Karpas-422 (cell line): ENCODE results near the gene GCH1. TPM values are rescaled to one million over a fixed set of nuclear protein-coding genes. Genes with fewer than 3 reads are reported as not detected.
A peak's percentile ranks its signal among the peaks of the same experiment; 100 is the strongest.
"Not testable (repeated sequence)": the region's sequence is repeated elsewhere in the genome, so short reads cannot be mapped to it uniquely, and the experiment has no call there.

ENCODE experiments used
- DNase-seq: peaks from one replicate; pipeline ENCODE4 v3.0.0-alpha.2; 2015
- H2AFZ ChIP-seq: fragments of 200-600 bp; sonication (generic); 2 replicates; pipeline ENCODE4 v1.6.1; 2014; ENCODE audit warnings: antibody characterized with exemption, low read length, mixed read lengths
- H3K27ac ChIP-seq: fragments of 200-600 bp; sonication (generic); 2 replicates; pipeline ENCODE4 v1.5.1; 2014; ENCODE audit warnings: mild to moderate bottlenecking, low read length, moderate library complexity
- H3K27me3 ChIP-seq: fragments of 200-600 bp; sonication (generic); 2 replicates; pipeline ENCODE4 v1.6.1; 2014; ENCODE audit warnings: low read length, mixed read lengths
- H3K36me3 ChIP-seq: fragments of 200-600 bp; sonication (generic); 2 replicates; pipeline ENCODE4 v1.6.1; 2014; ENCODE audit warnings: low read length, mixed read lengths; ENCODE audit not compliant: insufficient read depth
- H3K4me1 ChIP-seq: fragments of 200-600 bp; sonication (generic); 2 replicates; pipeline ENCODE4 v1.6.1; 2014; ENCODE audit warnings: mild to moderate bottlenecking, low read length, mixed read lengths
- H3K4me2 ChIP-seq: fragments of 200-600 bp; sonication (generic); 2 replicates; pipeline ENCODE4 v1.6.1; 2014; ENCODE audit warnings: low read length, low read depth, mild to moderate bottlenecking; ENCODE audit not compliant: poor library complexity, severe bottlenecking
- H3K4me3 ChIP-seq: fragments of 200-600 bp; sonication (generic); 2 replicates; pipeline ENCODE4 v1.5.1; 2014; ENCODE audit warnings: mild to moderate bottlenecking, antibody characterized with exemption, low read length, mixed read lengths
- H3K79me2 ChIP-seq: fragments of 200-600 bp; sonication (generic); 2 replicates; pipeline ENCODE4 v1.6.1; 2014; ENCODE audit warnings: mild to moderate bottlenecking, low read length, mixed read lengths
- H3K9ac ChIP-seq: fragments of 200-600 bp; sonication (generic); 2 replicates; pipeline ENCODE4 v1.6.0; 2014; ENCODE audit warnings: low read length
- H3K9me2 ChIP-seq: fragments of 200-600 bp; sonication (generic), shearing (Covaris generic); replicated peaks from 2 replicates; pipeline ENCODE4 v1.6.0; 2014; ENCODE audit warnings: mild to moderate bottlenecking, low read length, moderate library complexity; ENCODE audit not compliant: insufficient read depth
- H3K9me3 ChIP-seq: fragments of 300-700, 200-600 bp; sonication (generic); 2 replicates; pipeline ENCODE4 v1.6.1; 2014; ENCODE audit warnings: low read length, mixed read lengths
- H4K20me1 ChIP-seq: fragments of 200-600 bp; sonication (generic); 2 replicates; pipeline ENCODE4 v1.6.1; 2014; ENCODE audit warnings: mild to moderate bottlenecking, antibody characterized with exemption, low read length, low read depth; ENCODE audit not compliant: insufficient read depth
- total RNA-seq: library from RNA; depleted of rRNA; stranded (reverse); fragments of >200 nt; shearing (Covaris generic); gene quantifications from 2 replicates; pipeline ENCODE4 v1.2.3, GENCODE V29; 2014; ENCODE audit warnings: low replicate concordance

GCH1 gene
- total RNA-seq, 1 experiment from 2014 or later, result 174 TPM

DNA sequence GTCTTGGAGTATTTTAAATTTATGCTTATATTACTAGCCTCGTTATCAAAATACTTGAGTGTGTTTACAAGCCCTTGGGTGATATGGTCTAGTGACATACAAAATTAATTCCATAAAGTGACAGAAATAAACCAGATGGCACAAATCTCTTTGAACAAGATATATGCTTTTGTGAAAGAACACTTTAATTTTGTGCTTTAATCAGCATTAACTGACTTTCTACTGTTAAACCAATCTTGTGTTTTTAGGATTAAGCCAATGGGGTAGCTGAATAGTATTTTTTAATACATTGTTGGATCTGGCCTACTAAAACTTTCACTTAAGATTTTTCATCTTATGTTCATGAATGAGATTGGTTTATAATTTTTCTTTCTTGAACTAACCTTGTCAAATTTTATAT lies 30.4 kb upstream of the GCH1 start:
- H3K9ac ChIP-seq, result no peak overlapping the region
- no peak overlapping the region for H3K4me3 ChIP-seq
- no peaks in the 10 kb centered on the region for H3K79me2 ChIP-seq
- no peak for DNase-seq
- no peak overlapping the region for H3K4me2 ChIP-seq
- no peaks in the 10 kb centered on the region for H3K9me2 ChIP-seq
- no peak overlapping the region for H2AFZ ChIP-seq
- H4K20me1 ChIP-seq, result no peaks in the 10 kb centered on the region
- H3K9me3 ChIP-seq, result no peaks in the 10 kb centered on the region
- peaks cover 4% of the 10 kb centered on the region for H3K36me3 ChIP-seq
- no peak overlapping the region for H3K27ac ChIP-seq
- no peaks in the 10 kb centered on the region for H3K27me3 ChIP-seq
- no peaks in the 10 kb centered on the region for H3K4me1 ChIP-seq

DNA sequence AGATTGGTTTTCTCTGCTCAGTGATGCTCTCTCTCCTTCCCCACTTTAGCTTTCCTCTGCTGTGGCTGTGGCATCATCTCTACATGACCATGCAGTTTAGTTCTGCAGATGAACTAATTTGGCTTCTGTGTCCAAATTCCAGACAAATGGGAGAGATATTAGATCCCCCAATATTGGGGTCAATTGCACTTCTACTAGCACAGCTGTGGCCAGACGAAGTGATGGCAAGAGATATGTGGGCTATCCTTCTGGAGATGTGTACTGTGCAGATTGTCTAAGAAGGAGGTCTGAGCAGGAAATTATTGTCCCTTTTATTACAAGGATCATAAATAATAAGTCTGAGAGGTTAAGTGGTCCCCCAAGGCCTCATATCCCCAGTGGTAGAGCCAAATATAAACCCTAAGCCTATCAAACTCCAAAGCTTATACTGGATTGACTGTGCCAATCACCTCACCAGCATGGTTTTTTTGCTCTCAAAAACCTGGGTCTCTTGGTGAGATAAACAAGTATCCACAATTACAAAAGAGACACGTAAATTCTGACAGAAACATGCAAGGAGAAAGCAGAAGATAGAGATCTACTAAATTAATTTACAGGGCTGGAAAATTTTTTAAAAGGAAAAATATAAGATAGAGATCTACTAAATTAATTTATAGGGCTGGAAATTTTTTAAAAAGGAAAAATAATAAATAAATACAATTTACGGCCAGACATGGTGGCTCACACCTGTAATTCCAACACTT lies 29.1 kb upstream of the GCH1 start:
- Histone ChIP-seq H3K36me3 (peaks cover 4% of the 10 kb centered on the region), H3K27me3 (no peaks in the 10 kb centered on the region), H3K4me1 (no peaks in the 10 kb centered on the region), H3K9ac (no peak overlapping the region), H3K4me3 (no peak overlapping the region), H4K20me1 (no peaks in the 10 kb centered on the region), H2AFZ (no peak overlapping the region), H3K27ac (no peak overlapping the region), H3K79me2 (no peaks in the 10 kb centered on the region), H3K9me3 (no peaks in the 10 kb centered on the region), H3K9me2 (no peaks in the 10 kb centered on the region), H3K4me2 (no peak overlapping the region)
- DNase-seq, result no peak

- no peaks in the 10 kb centered on the region for H3K9me3 ChIP-seq
- no peaks in the 10 kb centered on the region for H3K27me3 ChIP-seq
- no peaks in the 10 kb centered on the region for H3K9me2 ChIP-seq
- no peak overlapping the region for H3K4me3 ChIP-seq
- no peak overlapping the region for H3K27ac ChIP-seq
- H3K36me3 ChIP-seq, result peaks cover 4% of the 10 kb centered on the region
- no peak for DNase-seq
- no peak overlapping the region for H3K9ac ChIP-seq
- H4K20me1 ChIP-seq, result no peaks in the 10 kb centered on the region
- H2AFZ ChIP-seq, result no peak overlapping the region
- H3K4me1 ChIP-seq, result no peaks in the 10 kb centered on the region
- no peaks in the 10 kb centered on the region for H3K79me2 ChIP-seq
- no peak overlapping the region for H3K4me2 ChIP-seq
Observed at GRCh38 chr14:54931101-54931500, 28.5 kb upstream of the GCH1 start.

GRCh38 chr14:54929556-54929955 lies 26.9 kb upstream of the GCH1 start:
- Histone ChIP-seq H3K36me3 (peaks cover 4% of the 10 kb centered on the region), H3K9ac (no peak overlapping the region), H3K27me3 (no peaks in the 10 kb centered on the region), H3K4me2 (no peak overlapping the region), H3K4me3 (no peak overlapping the region), H4K20me1 (no peaks in the 10 kb centered on the region), H3K27ac (no peak overlapping the region), H3K9me3 (no peaks in the 10 kb centered on the region), H3K9me2 (no peaks in the 10 kb centered on the region), H3K79me2 (no peaks in the 10 kb centered on the region), H3K4me1 (no peaks in the 10 kb centered on the region), H2AFZ (no peak overlapping the region)
- no peak for DNase-seq

DNA sequence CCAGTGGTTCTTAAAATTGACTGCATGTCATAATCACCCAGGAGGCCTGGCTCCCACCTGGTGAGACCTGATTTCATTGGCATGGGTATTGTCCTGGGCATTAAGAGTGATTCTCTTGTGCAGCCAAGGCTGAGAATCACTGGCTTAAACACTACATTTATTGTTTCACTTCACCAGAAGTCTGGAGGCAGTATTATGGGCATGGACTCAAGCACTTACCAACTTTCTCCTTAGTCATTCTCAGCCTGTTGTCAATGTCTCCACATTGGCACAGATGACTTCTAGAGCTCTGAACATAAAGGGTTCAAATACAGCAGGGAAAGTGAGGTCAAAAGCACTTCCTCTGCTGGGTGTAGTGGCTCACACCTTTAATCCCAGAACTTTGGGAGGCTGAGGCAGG lies 25.6 kb upstream of the GCH1 start:
- Histone ChIP-seq H3K9me2 (no peaks in the 10 kb centered on the region), H3K4me3 (no peak overlapping the region), H4K20me1 (no peaks in the 10 kb centered on the region), H3K36me3 (peaks cover 4% of the 10 kb centered on the region), H3K9ac (no peak overlapping the region), H3K27me3 (no peaks in the 10 kb centered on the region), H3K9me3 (no peaks in the 10 kb centered on the region), H3K4me2 (no peak overlapping the region), H3K79me2 (no peaks in the 10 kb centered on the region), H3K4me1 (no peaks in the 10 kb centered on the region), H3K27ac (no peak overlapping the region), H2AFZ (no peak overlapping the region)
- DNase-seq, result no peak

DNA sequence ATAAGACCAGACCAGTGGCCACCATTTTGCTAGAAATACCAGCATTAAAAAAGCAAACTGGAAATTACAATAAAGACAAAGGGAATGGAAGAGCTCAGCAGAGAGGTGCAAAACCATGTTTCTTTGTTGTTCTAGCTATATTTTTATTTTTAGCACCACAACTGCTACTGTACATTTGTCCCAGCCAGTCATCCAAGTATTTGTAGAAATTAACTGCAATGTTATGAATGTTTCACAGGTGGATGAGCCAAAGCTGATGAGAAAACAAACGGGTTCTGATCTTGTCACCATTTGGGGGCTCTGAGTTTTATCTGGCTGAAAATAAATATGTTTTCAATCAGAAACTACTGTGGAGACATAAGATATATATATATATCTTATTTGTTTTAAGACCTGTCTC lies 24.9 kb upstream of the GCH1 start:
- Histone ChIP-seq H3K79me2 (no peaks in the 10 kb centered on the region), H3K9me3 (no peaks in the 10 kb centered on the region), H3K9ac (no peak overlapping the region), H3K27me3 (no peaks in the 10 kb centered on the region), H3K9me2 (no peaks in the 10 kb centered on the region), H2AFZ (0 out of 2 replicates have a peak overlapping the region, but pooled peaks have one; percentile 0), H4K20me1 (no peaks in the 10 kb centered on the region), H3K4me1 (no peaks in the 10 kb centered on the region), H3K27ac (no peak overlapping the region), H3K4me3 (no peak overlapping the region), H3K36me3 (peaks cover 4% of the 10 kb centered on the region), H3K4me2 (no peak overlapping the region)
- no peak for DNase-seq

- H3K9me2 ChIP-seq, H3K4me2 ChIP-seq, H3K79me2 ChIP-seq, H3K27ac ChIP-seq, H4K20me1 ChIP-seq, H3K36me3 ChIP-seq, H3K9me3 ChIP-seq, H3K4me3 ChIP-seq, H3K4me1 ChIP-seq, DNase-seq, H3K9ac ChIP-seq, H3K27me3 ChIP-seq, H2AFZ ChIP-seq: not testable (repeated sequence)
Observed at GRCh38 chr14:54926570-54926969, 23.9 kb upstream of the GCH1 start.

DNA sequence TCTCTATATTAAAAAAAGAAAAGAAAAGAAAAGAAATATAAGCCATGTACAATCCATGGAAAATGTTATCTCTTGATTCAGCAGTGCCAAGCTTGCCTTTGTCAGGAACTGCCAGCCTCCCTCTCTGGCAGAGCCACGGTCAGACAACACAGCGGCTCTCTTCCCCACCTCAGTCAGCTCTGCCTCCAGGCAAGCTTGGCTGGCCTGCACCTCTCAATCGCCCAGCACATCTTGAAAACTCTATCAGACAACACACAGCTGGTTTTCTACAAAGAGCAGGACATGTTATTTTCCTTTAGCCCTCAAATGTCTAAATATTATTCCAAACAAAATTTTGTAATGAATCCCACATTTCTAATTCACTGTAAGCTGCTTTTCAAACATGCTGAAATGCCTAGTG lies 20.0 kb upstream of the GCH1 start:
- no peaks in the 10 kb centered on the region for H3K9me3 ChIP-seq
- no peaks in the 10 kb centered on the region for H4K20me1 ChIP-seq
- H3K36me3 ChIP-seq, result no peaks in the 10 kb centered on the region
- H3K79me2 ChIP-seq, result no peaks in the 10 kb centered on the region
- no peak overlapping the region for H3K4me3 ChIP-seq
- DNase-seq, result no peak
- no peak overlapping the region for H2AFZ ChIP-seq
- no peaks in the 10 kb centered on the region for H3K9me2 ChIP-seq
- H3K9ac ChIP-seq, result no peak overlapping the region
- H3K27me3 ChIP-seq, result no peaks in the 10 kb centered on the region
- no peak overlapping the region for H3K27ac ChIP-seq
- H3K4me2 ChIP-seq, result no peak overlapping the region
- H3K4me1 ChIP-seq, result no peaks in the 10 kb centered on the region
